Colon (tissue), 2 donors: ENCODE data around the gene CBFA2T3.

Experiments
- FAIRE-seq: peaks from 2 replicates; lab custom pipeline; 2012; peaks lifted over from hg19 to GRCh38; lab: Jason Lieb, UNC
- donor health status: control.
- donor health status: control.

The CBFA2T3 gene

DNA sequence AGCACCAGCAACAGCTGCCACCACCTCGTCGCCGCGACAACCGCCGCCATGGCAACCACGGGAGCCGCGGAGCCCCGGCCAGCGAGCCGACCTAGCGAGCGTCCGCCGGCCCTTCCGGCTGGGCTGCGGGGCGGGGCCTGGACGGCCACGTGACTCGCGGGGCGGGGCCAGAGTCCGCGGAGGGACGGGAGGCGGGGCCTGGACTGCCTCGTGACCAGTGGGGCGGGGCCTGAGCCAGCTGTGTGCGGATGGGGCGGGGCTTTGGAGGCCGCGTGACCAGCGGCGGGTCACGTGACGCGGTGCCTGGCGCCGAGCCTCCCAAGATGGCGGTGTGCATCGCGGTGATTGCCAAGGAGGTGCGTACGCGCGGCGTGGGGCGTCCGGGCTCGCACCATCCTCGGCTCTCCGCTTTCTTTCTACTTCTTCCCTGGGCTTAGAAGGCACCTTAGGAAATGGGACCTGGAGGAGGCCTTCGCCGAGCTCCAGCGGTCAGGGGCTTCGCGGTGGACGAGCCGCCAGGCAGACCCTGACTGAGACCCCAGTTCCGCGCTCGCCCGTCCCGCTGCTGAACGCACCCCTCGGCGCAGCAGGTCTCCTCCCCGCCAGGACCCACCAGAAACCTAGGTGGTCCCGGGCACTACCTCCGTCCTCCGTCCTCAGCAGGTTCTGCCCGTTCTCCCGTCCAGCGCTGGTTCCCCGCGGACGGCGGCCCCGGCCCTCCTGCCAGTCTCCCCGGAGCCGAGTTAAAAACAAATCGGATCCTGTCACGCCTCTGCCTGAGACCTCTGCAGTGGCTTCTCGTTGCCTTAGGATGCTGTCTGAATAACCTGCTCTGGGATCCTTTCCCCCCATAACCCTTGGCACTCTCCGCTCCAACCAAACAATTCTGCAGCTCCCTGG, 119.9 kb downstream of the CBFA2T3 start, which contains the start of the genes GALNS and TRAPPC2L:
Gene GALNS (minus strand): TSS at position 120 of the 900 bp plus-strand sequence. CDS start 70 bp downstream, at position 50.
Gene TRAPPC2L (plus strand): TSS at position 300 of the 900 bp plus-strand sequence. CDS start 24 bp downstream, at position 324.
- FAIRE-seq = no peak

DNA sequence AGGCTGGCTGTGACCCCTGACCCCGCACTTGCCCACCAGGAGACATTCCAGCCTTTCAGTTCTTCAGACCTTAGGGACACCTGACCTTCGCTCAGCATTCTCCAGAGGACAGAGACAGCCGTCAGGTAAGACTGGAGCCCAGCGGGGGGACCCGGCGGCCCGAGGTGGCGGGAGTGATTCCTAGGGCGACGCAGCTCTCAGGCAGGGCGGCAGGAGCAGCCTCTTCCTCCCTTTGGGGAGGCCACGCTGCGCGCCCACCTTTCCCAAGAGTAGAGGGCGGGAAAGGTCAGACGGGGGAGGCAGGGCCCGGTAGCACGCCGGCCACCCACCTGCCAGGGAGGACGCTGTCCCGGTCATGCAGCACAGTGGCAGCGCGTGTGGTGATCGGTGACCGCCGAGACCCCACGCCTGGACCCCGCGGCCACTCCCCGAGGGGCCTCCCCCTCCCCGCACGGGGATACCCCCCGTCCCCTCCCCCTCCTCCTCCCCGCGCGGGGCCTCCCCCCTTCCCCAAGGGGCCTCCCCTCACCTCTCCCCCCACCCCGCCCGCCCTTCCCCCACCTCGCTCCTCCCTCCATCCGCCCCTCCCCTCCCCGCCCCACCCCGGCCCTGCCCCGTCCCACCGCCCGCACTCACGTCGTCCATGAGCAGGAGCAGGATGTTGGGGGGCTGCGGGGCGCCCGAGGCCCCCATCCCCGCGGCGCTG, 120.7 kb downstream of the CBFA2T3 start:
- FAIRE-seq = no peak

DNA sequence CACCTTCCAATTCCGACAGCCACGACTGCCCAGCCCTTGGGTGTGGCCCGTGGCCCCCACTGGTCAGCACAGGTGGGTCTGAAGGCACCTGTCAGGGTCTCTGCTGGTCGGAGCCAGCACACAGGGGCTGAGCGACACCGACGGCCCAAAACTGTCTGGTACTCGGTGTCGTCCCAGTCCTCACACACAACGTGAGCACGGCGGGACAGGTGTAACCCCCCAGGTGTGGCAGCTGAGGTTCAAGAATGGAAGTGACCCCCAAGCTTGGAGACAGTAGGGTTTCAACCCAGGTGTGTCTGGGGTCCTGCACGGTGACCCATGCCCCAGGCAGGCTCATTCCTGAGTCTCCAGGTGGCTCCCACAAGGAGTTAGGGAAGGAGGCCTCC, 121.3 kb downstream of the CBFA2T3 start:
- no peak for FAIRE-seq

- FAIRE-seq = no peak
These were observed 121.8 kb downstream of the CBFA2T3 start for GRCh38 chr16:88855176-88855575.

- FAIRE-seq = no peak
These were observed 122.5 kb downstream of the CBFA2T3 start for GRCh38 chr16:88854306-88855111.

DNA sequence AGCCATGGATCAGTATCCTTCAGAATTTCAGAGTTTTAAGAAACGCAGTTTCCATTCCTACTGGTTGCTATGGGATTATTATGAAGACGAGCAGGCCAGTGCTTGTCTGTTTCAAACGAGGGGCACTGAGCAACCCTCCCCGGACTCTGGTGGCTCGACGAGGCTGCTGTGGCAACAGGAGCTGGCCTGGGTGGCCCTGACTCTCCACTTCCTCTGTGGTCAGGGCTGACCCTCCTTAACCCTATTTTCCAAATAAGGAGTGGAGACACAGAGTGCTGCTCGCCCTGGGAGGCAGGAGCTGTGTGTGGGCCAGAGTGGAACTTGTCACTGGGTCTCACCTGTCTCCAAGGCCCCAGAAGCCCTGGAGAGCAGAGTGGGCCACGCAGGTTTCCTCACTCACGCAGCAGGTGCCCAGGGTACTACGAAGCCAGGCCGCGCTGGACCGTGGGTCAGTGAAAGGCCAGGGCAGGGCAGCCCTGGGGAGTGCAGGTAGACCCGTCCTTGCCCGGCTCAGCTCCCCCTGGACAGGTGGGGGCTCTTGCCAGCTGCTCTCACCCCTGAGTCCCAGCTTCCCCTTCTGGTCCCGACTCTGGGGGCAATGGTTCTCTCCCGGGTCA, 123.6 kb downstream of the CBFA2T3 start:
- no peak for FAIRE-seq

GRCh38 chr16:88851616-88852015, 125.4 kb downstream of the CBFA2T3 start:
- no peak for FAIRE-seq

DNA sequence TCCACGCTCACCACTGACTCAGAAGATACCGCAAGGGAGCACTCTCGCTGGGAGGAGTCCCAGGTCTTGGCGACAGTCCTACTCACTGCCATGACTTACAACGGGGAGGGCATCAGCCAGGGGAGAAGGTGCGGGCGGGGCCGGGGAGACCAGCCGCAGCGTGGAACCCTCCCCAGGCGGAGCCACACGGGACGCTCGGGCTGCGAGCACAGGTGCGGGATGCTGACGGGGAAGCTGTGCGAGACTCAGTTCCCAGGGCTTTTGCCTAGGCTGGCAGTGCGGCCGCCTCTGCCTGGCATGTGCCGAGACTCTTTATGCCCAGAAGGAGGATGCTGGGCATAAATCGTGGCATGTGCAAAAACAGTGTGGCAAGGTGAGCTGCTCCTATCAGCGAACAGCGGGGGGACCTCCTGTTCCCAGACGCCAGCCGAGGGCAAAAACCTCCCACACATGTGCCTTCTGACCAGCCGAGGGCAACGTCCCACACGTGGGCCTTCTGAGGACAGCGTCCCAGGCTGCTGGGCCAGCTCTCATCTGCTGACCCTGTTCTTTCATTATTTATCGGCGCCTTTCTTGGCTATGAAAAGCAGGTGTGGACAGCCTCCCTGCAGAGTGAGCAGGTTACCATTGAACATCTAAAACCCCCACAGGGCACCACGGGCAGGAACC, 126.3 kb downstream of the CBFA2T3 start:
- FAIRE-seq = no peak

GRCh38 chr16:88848557-88848956, 128.4 kb downstream of the CBFA2T3 start:
- no peak for FAIRE-seq

- no peak for FAIRE-seq
These were observed 129.4 kb downstream of the CBFA2T3 start for GRCh38 chr16:88847654-88848053.

- no peak for FAIRE-seq
These were observed 130.9 kb downstream of the CBFA2T3 start for GRCh38 chr16:88846088-88846487.

GRCh38 chr16:88844419-88845036, 132.5 kb downstream of the CBFA2T3 start:
- FAIRE-seq = no peak

GRCh38 chr16:88843256-88843655, 133.8 kb downstream of the CBFA2T3 start:
- FAIRE-seq = no peak

DNA sequence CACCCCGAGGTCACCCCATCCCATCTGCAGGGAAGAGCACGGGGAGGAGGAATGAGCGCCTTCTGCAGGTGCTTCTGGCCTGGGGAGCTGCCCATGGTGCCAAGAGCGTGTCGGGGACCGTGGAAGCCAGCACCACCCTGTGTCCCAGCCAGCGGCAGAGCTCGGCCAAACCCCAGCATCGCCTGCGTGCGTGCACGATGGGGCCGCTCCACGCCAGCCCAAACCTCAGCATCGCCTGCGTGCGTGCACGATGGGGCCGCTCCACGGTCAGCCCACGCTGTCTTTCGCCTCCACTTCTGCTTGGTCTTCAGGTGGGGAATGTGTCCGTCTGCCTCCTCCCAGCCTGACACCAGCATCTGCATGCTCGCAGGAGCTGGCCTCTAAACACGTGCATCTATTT, 134.2 kb downstream of the CBFA2T3 start:
- FAIRE-seq = no peak

DNA sequence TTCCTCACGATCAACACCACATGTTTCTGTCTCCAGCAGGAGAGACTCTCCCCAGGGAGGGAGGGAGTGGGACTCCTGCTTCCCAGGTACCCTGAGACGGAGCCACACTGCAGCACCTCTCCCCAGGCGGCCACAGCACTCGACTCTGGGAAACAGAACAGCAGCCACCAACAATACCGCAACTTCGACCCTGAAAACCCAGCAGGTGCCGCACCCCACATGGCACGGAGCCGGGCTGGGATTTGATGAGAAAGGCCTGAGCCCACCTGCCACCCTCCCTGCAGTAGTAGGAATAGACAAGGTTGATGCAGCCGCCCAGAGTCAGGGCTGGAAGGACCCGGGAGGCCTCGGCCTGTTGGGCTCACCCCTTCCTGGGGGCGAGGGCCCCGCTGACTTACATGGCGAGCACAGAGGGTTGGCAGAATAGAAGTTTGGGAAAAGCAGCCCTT, 134.7 kb downstream of the CBFA2T3 start:
- no peak for FAIRE-seq

DNA sequence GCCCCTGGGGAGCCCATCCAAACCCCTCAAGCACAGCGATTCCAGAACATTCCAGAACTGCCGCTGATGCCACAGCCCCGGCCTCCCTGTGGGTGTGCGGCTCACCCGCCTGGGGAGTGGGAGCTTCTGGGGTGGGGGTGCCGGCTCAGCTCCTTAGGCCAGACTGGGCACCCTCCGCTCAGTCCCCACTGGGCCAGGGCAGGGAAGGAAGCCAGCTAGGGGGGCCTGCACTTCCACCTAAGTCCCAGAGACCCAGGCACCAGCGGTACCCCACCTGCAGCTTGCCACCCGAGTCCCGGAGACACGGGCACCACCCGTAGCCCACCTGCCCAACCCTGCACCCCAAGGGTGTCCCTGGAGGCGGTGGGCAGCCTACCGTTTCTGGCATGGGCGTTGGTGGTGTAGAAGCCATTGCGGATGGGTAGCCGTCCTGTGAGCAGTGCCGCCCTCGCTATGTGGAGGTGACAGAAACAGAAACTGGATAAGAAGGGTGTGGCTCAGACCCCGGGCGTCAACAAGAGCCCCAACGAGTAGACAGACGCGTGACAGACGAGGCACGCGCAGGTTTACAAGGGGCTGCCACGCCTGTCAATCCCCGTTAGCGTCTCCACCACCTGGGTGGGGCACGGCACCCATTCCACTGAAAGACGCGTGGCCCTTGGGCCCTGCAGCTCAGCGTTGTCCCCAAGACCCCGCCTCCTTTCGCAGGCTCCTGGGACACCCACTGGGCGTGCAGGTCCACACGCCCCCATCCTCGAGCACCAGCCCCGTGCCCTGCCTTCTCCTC, 135.3 kb downstream of the CBFA2T3 start:
- no peak for FAIRE-seq

DNA sequence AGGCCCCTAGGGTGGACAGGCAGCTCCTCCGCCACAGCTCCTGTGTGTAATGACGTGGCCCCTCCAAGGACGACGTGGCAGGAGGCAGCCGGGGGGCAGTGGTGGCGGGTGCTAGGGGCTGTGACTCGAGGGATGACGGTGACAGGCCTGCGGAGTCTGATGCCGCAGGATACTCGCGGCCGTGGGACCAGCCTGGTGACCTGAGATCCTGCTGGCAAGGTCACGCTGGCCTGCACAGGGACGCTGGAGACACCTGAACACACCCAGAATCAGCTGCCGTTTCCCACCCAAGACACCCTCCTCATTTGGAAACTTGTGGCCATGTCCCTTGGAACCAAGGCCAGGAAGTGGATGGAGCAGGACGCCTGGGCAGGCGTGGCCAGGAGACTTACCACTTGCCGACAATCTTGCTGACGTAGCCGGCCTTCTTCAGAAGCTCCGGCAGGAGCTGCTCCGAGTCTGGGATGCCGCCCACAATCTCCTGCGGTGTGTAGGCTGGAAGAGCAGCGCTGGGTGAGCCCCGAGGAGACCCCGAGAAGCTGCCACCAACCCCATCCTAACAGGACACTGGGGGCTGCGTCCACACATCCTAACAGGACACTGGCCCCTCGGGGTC, 136.3 kb downstream of the CBFA2T3 start:
- FAIRE-seq = no peak

DNA sequence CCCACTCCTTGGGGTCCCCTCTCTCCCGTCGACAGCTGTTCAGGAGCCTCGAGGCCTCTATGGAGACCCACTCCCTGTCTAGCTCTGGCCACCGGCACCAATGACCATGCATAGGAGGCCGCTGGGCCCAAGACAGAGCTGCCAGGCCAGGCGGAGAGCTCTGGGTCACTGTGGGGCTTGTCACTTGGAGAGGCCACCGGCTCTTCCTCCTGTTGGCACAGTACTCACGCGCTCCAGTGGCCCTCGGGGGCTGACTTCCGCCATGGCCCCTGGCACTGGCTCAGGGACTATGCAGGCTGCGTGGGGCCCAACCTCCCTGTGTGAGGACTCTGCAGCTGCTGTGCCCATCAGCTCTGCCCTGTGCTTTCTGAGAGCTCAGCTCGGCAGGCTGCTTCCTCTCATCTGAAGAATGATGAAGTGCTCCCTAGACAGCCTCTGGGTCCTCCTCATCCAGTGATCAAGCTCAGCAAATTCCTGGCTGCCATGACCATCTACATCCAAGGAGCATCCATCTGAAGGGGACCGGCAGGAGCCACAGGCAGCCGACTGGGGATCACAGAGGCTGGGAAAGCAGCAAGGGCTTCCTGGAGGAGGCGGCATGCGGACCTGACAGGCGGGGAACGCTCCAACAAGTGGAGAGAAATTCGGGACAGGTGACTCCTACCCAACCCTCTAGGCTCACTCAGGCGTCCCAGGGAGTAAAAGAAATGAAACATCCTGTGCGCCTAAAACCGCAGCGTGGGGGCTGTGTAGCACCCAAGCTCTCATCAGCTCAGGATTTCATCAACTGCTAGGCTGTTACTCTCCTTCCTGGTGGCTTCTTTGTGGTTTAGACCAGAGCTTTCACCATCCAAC, 137.0 kb downstream of the CBFA2T3 start:
- FAIRE-seq = no peak
